ENCODE results near the gene SCAF11.

SCAF11 gene

DNA sequence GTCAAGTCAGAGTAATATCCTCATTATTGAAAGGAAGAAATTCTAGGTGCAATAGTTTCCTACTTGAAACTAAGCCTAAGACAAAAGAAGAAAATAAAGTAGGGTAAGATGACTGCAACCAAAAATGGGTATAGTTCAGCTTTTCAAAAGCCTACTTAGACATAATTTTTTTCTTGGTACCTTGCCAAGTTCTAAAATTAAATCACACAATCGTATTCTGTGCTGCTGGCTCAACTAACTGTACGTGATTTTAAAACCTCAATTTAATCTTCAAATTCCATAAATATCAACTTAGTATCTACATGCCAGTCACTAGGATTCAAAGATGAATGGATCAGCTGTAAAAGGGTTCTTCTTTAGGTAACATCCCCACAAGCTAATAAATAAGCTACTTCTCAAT is 56.9 kb downstream of the SCAF11 start:
- Histone ChIP-seq H3K27me3 (ENCODE audit: insufficient read depth, low read length) (no peaks in the 10 kb centered on the region), H3K4me1 (ENCODE audit: insufficient read depth, low read length) (no peaks in the 10 kb centered on the region), H2AFZ (ENCODE audit: low read depth, low read length) (no peak overlapping the region), H3K36me3 (ENCODE audit: insufficient read depth, low read length) (peaks cover 40% of the 10 kb centered on the region), H3K9me3 (ENCODE audit: low read length) (no peaks in the 10 kb centered on the region), H3K4me3 (ENCODE audit: low read length) (no peak overlapping the region)

DNA sequence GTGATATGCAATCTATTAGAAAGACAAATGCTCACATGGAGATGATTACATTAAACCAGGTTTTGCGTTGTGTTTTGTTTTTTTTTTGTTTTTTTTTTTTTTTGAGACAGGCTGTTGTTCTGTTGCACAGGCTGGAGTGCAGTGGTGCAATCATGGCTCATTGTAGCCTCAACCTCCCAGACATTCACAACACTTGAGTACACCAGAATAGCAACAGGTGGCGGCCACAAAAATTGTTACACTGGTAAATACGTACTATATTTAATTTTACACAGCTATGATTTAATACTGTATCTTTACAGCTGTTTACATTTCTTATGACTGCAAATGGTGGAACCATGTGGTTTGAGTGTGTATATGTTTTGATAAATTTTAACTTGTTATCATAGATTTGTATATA is 60.0 kb downstream of the SCAF11 start:
- Histone ChIP-seq H3K9me3 (ENCODE audit: low read length) (peaks cover 3% of the 10 kb centered on the region), H3K27me3 (ENCODE audit: insufficient read depth, low read length) (no peaks in the 10 kb centered on the region), H2AFZ (ENCODE audit: low read depth, low read length) (no peak overlapping the region), H3K4me1 (ENCODE audit: insufficient read depth, low read length) (no peaks in the 10 kb centered on the region), H3K4me3 (ENCODE audit: low read length) (no peak overlapping the region), H3K36me3 (ENCODE audit: insufficient read depth, low read length) (peaks cover 65% of the 10 kb centered on the region)

DNA sequence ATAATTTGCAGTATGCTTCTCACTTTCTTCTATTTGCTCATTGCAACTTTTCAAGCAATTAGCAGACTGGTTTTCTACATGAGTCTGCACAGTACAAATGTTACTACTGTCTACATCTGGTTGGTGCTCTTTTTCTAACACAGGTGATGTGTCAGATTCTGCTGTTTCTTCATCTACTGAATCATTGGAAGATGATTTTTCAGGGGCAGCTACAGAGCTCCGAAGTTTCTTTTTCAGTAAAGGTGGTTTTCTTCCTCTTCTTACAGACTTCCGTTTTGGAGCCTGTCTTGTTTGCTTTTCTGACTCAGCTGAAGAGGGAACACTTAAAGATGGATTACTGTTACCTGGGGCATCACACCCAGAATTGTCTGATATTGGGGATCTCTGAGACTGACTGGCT is 62.1 kb downstream of the SCAF11 start:
- no peak overlapping the region for H2AFZ ChIP-seq (ENCODE audit: low read depth, low read length)
- H3K27me3 ChIP-seq (ENCODE audit: insufficient read depth, low read length): no peaks in the 10 kb centered on the region
- no peaks in the 10 kb centered on the region for H3K4me1 ChIP-seq (ENCODE audit: insufficient read depth, low read length)
- peaks cover 73% of the 10 kb centered on the region for H3K36me3 ChIP-seq (ENCODE audit: insufficient read depth, low read length)
- peaks cover 3% of the 10 kb centered on the region for H3K9me3 ChIP-seq (ENCODE audit: low read length)
- no peak overlapping the region for H3K4me3 ChIP-seq (ENCODE audit: low read length)

DNA sequence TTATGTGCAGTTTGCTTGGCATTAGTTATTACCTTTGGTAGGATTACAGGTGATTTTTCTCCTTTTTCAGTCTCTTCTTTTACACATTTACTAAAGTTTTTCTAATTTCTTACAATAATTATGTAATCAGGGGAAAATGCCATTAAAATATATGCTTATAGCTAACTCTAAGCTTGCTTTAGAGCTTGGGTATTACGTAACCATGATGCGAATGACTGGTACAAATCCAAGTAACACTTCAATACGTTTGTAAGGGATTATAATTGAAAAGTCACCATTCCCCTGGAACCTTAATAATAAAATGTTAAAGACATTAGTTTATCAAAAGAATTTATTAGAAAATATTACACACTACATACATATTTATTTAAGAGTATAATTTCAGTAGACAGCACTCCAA is 71.6 kb downstream of the SCAF11 start:
- H2AFZ ChIP-seq (ENCODE audit: low read depth, low read length): no peak overlapping the region
- H3K4me1 ChIP-seq (ENCODE audit: insufficient read depth, low read length): no peaks in the 10 kb centered on the region
- H3K27me3 ChIP-seq (ENCODE audit: insufficient read depth, low read length): no peaks in the 10 kb centered on the region
- no peaks in the 10 kb centered on the region for H3K9me3 ChIP-seq (ENCODE audit: low read length)
- H3K4me3 ChIP-seq (ENCODE audit: low read length): no peak overlapping the region
- peaks cover 32% of the 10 kb centered on the region for H3K36me3 ChIP-seq (ENCODE audit: insufficient read depth, low read length)

DNA sequence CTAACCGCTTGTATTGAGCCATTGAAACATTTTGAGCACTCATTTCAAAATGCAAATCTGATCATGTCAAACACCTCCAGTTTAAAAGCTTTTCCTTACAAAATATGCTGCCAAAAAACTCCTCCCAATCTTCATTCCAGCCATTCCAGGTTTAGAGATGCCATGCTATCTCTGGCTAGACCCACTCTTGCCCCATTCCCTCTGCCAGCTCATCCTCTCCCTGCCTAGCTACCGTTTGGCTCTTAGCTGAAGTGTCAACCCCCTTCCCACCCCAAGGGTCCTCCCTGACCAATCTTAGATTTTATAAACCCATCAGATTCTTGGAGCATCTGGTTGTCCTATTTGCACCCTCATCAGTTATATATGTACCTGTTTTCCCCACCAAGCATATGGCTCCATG is 75.0 kb downstream of the SCAF11 start:
- H3K27me3 ChIP-seq (ENCODE audit: insufficient read depth, low read length): no peaks in the 10 kb centered on the region
- H3K9me3 ChIP-seq (ENCODE audit: low read length): no peaks in the 10 kb centered on the region
- no peak overlapping the region for H3K4me3 ChIP-seq (ENCODE audit: low read length)
- peaks cover 11% of the 10 kb centered on the region for H3K36me3 ChIP-seq (ENCODE audit: insufficient read depth, low read length)
- no peaks in the 10 kb centered on the region for H3K4me1 ChIP-seq (ENCODE audit: insufficient read depth, low read length)
- no peak overlapping the region for H2AFZ ChIP-seq (ENCODE audit: low read depth, low read length)

DNA sequence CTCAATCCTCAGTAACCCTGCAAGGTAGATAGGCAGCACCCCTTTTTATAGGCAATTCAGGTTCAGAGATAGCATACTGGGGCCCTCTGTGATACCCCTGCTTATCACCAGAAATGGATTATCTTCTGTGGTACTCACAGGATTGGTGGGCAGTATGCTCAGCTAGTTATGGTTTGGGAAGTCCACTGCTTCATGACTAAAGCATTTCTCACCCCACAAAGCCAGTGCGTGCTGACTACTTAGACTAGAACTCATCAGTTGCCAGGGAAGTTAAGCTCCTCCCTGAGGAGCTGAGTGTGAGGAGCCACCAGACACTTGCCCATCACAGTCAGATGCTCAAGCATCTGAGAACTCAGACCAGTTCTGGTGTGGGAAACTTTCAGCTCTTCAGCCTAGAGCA is 76.3 kb downstream of the SCAF11 start:
- H2AFZ ChIP-seq (ENCODE audit: low read depth, low read length): no peak overlapping the region
- H3K9me3 ChIP-seq (ENCODE audit: low read length): no peaks in the 10 kb centered on the region
- H3K4me3 ChIP-seq (ENCODE audit: low read length): no peak overlapping the region
- no peaks in the 10 kb centered on the region for H3K27me3 ChIP-seq (ENCODE audit: insufficient read depth, low read length)
- H3K4me1 ChIP-seq (ENCODE audit: insufficient read depth, low read length): no peaks in the 10 kb centered on the region
- peaks cover 6% of the 10 kb centered on the region for H3K36me3 ChIP-seq (ENCODE audit: insufficient read depth, low read length)

DNA sequence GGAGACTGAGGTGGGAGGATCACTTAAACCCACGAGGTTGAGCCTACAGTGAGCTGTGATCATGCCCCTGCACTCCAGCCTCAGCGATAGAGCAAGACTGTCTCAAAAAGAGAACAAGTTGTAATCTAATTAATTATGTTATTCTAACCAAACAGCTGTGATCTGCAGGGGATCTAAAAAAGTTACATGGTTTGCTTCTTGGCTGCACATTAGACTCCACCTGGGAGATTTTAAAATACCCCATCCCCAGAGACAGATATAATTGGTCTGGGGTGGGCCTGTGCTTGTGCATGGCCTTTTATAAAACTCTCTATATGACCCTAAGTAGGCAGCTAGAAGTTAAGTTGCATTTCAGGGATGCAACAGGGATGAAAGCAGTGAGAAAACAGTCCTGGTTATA is 76.7 kb downstream of the SCAF11 start:
- no peak overlapping the region for H3K4me3 ChIP-seq (ENCODE audit: low read length)
- H3K36me3 ChIP-seq (ENCODE audit: insufficient read depth, low read length): peaks cover 4% of the 10 kb centered on the region
- H2AFZ ChIP-seq (ENCODE audit: low read depth, low read length): no peak overlapping the region
- no peaks in the 10 kb centered on the region for H3K27me3 ChIP-seq (ENCODE audit: insufficient read depth, low read length)
- H3K9me3 ChIP-seq (ENCODE audit: low read length): no peaks in the 10 kb centered on the region
- no peaks in the 10 kb centered on the region for H3K4me1 ChIP-seq (ENCODE audit: insufficient read depth, low read length)

DNA sequence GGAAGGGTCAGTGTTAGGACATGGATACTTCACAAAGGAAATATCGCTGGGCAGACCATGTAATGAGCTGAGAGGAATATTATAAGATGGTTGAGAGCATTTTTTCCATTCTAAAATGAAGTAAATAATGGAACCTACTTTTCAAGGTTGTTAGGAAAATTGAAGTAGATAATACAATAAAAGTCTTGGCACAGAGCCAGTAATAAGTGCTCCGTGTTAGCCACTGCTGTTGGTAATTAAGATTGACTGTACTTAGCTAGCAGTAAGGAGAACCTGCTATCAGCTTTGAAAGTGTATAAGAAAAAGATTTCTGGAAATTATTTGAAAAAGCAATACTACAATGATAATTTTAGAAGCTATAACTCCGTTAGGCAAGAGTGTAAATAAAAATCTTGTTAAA is 77.6 kb downstream of the SCAF11 start:
- peaks cover 12% of the 10 kb centered on the region for H3K36me3 ChIP-seq (ENCODE audit: insufficient read depth, low read length)
- H3K4me1 ChIP-seq (ENCODE audit: insufficient read depth, low read length): no peaks in the 10 kb centered on the region
- no peak overlapping the region for H2AFZ ChIP-seq (ENCODE audit: low read depth, low read length)
- no peaks in the 10 kb centered on the region for H3K27me3 ChIP-seq (ENCODE audit: insufficient read depth, low read length)
- H3K9me3 ChIP-seq (ENCODE audit: low read length): no peaks in the 10 kb centered on the region
- H3K4me3 ChIP-seq (ENCODE audit: low read length): no peak overlapping the region

DNA sequence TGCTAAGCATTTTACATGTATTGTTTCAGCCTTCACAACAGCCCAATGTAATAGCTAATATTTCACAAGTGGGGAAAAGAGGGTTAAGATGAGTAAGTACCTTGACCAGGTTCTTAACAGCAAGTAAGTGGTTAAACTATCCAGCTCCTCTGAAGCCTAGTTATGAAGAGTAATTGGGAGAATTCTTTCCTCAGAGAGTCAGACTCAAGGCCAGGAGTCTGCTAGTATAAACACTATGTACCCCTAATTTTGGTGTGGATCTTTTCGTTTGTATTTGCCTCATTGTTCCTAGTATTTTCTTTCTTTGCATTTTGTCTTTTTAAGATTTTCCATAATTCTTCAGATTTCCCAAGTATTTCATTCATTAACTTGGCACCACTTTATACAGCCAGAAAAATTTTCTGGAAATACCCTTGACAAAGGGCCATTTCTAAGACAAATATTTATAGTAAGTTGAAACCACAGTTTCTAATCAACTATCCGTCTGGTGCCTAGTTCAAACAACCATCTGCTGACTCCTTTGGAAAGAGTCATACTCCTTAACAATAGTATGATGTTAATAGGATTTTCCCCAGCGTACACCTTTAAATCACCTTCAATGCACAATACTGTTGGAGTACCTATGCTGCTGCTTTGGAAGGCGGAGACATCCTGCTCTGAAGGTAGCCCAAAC is 81.2 kb downstream of the SCAF11 start:
- Histone ChIP-seq H3K36me3 (ENCODE audit: insufficient read depth, low read length) (peaks cover 32% of the 10 kb centered on the region), H3K4me3 (ENCODE audit: low read length) (no peak overlapping the region), H3K4me1 (ENCODE audit: insufficient read depth, low read length) (no peaks in the 10 kb centered on the region), H3K9me3 (ENCODE audit: low read length) (no peaks in the 10 kb centered on the region), H3K27me3 (ENCODE audit: insufficient read depth, low read length) (no peaks in the 10 kb centered on the region), H2AFZ (ENCODE audit: low read depth, low read length) (no peak overlapping the region)

DNA sequence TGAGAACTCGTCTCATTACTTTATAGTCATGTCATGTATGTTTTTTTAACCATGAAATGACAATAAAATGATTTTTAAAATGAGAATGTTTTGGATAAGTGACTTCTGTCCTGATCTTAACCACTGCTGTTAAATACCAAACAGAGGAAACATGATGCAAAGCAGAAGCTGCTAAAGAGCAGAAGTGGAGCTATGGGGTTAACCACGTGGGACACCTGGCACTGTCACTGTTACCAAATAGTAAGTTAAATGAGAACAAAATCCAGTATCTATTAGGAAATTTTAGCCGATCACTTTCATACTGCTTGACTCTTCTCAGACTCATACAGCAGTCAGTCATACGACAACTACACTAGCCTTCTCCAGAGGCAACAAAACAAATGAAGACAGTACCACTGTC is 82.4 kb downstream of the SCAF11 start:
- no peaks in the 10 kb centered on the region for H3K27me3 ChIP-seq (ENCODE audit: insufficient read depth, low read length)
- no peaks in the 10 kb centered on the region for H3K9me3 ChIP-seq (ENCODE audit: low read length)
- peaks cover 37% of the 10 kb centered on the region for H3K36me3 ChIP-seq (ENCODE audit: insufficient read depth, low read length)
- H2AFZ ChIP-seq (ENCODE audit: low read depth, low read length): no peak overlapping the region
- no peaks in the 10 kb centered on the region for H3K4me1 ChIP-seq (ENCODE audit: insufficient read depth, low read length)
- no peak overlapping the region for H3K4me3 ChIP-seq (ENCODE audit: low read length)

DNA sequence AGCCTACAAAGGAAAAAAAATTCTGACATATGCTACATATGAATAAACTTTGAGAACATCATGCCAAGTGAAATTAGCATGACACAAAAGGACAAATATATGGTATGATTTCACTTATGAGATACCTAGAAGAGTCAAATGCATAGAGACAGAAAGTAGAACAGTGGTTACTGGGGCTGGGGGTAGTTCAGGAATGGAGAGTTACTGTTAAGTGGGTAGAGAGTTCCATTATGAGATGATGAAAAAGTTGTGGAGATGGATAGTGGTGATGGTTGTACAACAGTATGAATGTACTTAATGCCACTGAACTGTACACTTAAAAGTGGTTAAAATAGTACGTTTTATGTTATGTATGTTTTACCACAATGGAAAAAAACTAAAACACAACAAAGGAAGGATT is 92.3 kb downstream of the SCAF11 start:
- Histone ChIP-seq H3K4me1 (ENCODE audit: insufficient read depth, low read length) (no peaks in the 10 kb centered on the region), H3K9me3 (ENCODE audit: low read length) (peaks cover 3% of the 10 kb centered on the region), H2AFZ (ENCODE audit: low read depth, low read length) (no peak overlapping the region), H3K36me3 (ENCODE audit: insufficient read depth, low read length) (peaks cover 59% of the 10 kb centered on the region), H3K4me3 (ENCODE audit: low read length) (no peak overlapping the region), H3K27me3 (ENCODE audit: insufficient read depth, low read length) (no peaks in the 10 kb centered on the region)

DNA sequence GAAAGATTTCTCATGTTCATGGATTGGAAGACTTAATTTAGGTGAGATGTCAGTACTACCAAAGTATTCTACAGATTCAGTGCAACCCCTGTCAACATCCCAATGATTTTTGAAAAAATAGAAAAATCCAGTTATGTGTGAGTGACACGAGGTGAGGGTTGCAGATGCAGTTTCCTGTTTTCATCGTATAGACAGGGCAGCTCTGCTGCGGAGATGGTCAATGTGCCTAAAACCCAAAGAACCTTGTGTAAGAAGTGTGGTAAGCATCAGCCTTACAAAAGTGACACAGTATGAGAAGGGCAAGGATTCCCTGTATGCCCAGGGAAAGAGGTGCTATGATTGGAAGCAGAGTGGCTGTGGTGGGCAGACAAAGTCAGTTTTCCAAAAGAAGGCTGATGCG is 94.4 kb downstream of the SCAF11 start:
- H3K27me3 ChIP-seq (ENCODE audit: insufficient read depth, low read length): no peaks in the 10 kb centered on the region
- peaks cover 3% of the 10 kb centered on the region for H3K9me3 ChIP-seq (ENCODE audit: low read length)
- no peaks in the 10 kb centered on the region for H3K4me1 ChIP-seq (ENCODE audit: insufficient read depth, low read length)
- H3K36me3 ChIP-seq (ENCODE audit: insufficient read depth, low read length): peaks cover 72% of the 10 kb centered on the region
- H3K4me3 ChIP-seq (ENCODE audit: low read length): no peak overlapping the region
- H2AFZ ChIP-seq (ENCODE audit: low read depth, low read length): no peak overlapping the region

DNA sequence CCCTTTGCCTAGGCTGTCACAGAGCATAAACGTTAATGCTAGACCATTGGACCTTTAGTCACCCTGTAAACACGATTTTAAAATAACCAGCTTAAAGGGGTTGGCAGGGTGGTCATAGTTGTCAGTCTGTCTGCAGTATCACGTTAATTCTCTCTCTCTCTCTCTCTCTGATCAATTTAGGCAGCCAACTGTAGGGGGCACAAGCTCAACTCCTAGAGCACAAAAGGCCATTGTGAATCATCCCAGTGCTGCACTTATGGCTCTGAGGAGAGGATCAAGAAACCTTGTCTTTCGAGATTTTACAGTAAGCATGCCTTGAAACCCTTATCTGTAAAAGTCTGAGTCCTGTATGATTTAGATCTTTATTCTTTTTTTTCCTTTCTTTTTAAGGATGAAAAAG is 97.1 kb downstream of the SCAF11 start:
- Histone ChIP-seq H3K36me3 (ENCODE audit: insufficient read depth, low read length) (peaks cover 64% of the 10 kb centered on the region), H3K4me1 (ENCODE audit: insufficient read depth, low read length) (no peaks in the 10 kb centered on the region), H3K27me3 (ENCODE audit: insufficient read depth, low read length) (no peaks in the 10 kb centered on the region), H2AFZ (ENCODE audit: low read depth, low read length) (no peak overlapping the region), H3K9me3 (ENCODE audit: low read length) (peaks cover 3% of the 10 kb centered on the region), H3K4me3 (ENCODE audit: low read length) (no peak overlapping the region)

DNA sequence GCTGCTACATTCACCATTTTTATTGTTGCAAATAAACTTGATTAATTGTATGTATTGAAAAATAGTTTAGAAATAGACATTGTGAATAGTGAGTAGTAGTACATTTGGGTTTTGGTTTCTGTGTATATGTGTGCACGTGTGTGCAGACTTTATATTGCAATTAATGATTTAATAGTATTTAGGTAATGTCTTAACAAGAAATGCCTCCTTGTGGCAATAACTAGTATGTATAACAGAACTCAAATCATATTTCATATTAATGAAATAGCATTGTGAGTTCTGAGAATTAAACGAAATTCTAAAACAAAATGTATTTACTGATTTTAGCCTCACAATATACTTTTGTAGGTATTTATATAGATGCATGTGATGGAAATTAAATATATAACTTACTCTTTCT is 100.1 kb downstream of the SCAF11 start:
- H3K4me3 ChIP-seq (ENCODE audit: low read length): no peak overlapping the region
- peaks cover 54% of the 10 kb centered on the region for H3K36me3 ChIP-seq (ENCODE audit: insufficient read depth, low read length)
- no peaks in the 10 kb centered on the region for H3K4me1 ChIP-seq (ENCODE audit: insufficient read depth, low read length)
- H3K27me3 ChIP-seq (ENCODE audit: insufficient read depth, low read length): no peaks in the 10 kb centered on the region
- H2AFZ ChIP-seq (ENCODE audit: low read depth, low read length): no peak overlapping the region
- H3K9me3 ChIP-seq (ENCODE audit: low read length): peaks cover 2% of the 10 kb centered on the region
